GM18951 (cell line): ENCODE results near the gene PDE6D.

Source experiments
- POLR2A ChIP-seq: IDR thresholded peaks from 4 replicates; pipeline ENCODE4 v1.6.1; 2011; ENCODE audit warnings: mild to moderate bottlenecking; ENCODE audit not compliant: insufficient read length, insufficient read depth; ENCODE audit errors: extremely low read depth
- in situ Hi-C: fragments of 300-500 bp; cut with MboI; formaldehyde crosslinking; loops from one replicate; pipeline ENCODE4 v1.12.0; 2022; ENCODE audit warnings: low sequenced_read_pairs, mixed read lengths, inconsistent platforms; ENCODE audit not compliant: unreplicated experiment

The PDE6D gene

GRCh38 chr2:231696004-231696367 is 85.1 kb downstream of the PDE6D start:
- TF ChIP-seq POLR2A = no peak
- in situ Hi-C loops = no loop called here

GRCh38 chr2:231693956-231694355 is 87.1 kb downstream of the PDE6D start:
- in situ Hi-C loops = no loop called here
- no peak for TF ChIP-seq POLR2A

- TF ChIP-seq POLR2A = no peak
- in situ Hi-C loops = no loop called here
Measured at GRCh38 chr2:231692847-231693246, 88.2 kb downstream of the PDE6D start.

GRCh38 chr2:231691251-231691772 is 89.8 kb downstream of the PDE6D start:
- TF ChIP-seq POLR2A = no peak
- in situ Hi-C loops = no loop called here

GRCh38 chr2:231689124-231689893 is 91.8 kb downstream of the PDE6D start:
- no peak for TF ChIP-seq POLR2A

GRCh38 chr2:231688719-231689118 is 92.4 kb downstream of the PDE6D start:
- in situ Hi-C loops = no loop called here

More at GRCh38 chr2:231689124-231689893, 91.8 kb downstream of the PDE6D start:
- in situ Hi-C loops = no loop called here

GRCh38 chr2:231687961-231688360 is 93.1 kb downstream of the PDE6D start:
- in situ Hi-C loops = no loop called here
- TF ChIP-seq POLR2A = no peak

More at GRCh38 chr2:231688719-231689118, 92.4 kb downstream of the PDE6D start:
- TF ChIP-seq POLR2A = no peak

- TF ChIP-seq POLR2A = peak; percentile 35
- in situ Hi-C loops = no loop called here
Measured at GRCh38 chr2:231687133-231687852, 93.8 kb downstream of the PDE6D start.

GRCh38 chr2:231686192-231687100 is 94.6 kb downstream of the PDE6D start:
- TF ChIP-seq POLR2A = no peak
- in situ Hi-C loops = no loop called here

- TF ChIP-seq POLR2A = no peak
- in situ Hi-C loops = no loop called here
Measured at GRCh38 chr2:231685349-231686191, 95.5 kb downstream of the PDE6D start.

- no peak for TF ChIP-seq POLR2A
- in situ Hi-C loops = no loop called here
Measured at GRCh38 chr2:231684314-231685223, 96.5 kb downstream of the PDE6D start.
